ENCODE measurements around the gene TSPAN16.
"Not testable (repeated sequence)": the region's sequence is repeated elsewhere in the genome, so short reads cannot be mapped to it uniquely, and the experiment has no call there.

DNA sequence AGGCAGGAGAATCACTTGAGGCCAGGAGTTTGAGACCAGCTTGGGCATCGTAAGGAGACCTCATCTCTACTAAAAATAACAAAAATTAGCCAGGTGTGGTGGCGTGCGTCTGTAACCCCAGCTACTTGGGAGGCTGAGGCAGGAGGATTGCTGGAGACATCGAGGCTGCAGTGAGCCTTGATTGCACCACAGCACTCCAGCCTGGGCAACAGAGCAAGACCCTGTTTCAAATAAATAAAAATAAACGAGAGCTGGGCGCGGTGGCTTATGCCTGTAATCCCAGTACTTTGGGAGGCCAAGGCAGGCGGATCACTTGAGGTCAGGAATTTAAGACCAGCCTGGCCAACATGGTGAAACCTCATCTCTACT, 44.1 kb downstream of the TSPAN16 start:
- TF ChIP-seq EP300 (IDR thresholded peaks at IDR 0.05; ENCODE audit: low read depth); POLR2A (IDR thresholded peaks at IDR 0.05); POLR2AphosphoS5 (IDR thresholded peaks at IDR 0.05): not testable (repeated sequence)
- TF ChIP-seq, protein P1, sequence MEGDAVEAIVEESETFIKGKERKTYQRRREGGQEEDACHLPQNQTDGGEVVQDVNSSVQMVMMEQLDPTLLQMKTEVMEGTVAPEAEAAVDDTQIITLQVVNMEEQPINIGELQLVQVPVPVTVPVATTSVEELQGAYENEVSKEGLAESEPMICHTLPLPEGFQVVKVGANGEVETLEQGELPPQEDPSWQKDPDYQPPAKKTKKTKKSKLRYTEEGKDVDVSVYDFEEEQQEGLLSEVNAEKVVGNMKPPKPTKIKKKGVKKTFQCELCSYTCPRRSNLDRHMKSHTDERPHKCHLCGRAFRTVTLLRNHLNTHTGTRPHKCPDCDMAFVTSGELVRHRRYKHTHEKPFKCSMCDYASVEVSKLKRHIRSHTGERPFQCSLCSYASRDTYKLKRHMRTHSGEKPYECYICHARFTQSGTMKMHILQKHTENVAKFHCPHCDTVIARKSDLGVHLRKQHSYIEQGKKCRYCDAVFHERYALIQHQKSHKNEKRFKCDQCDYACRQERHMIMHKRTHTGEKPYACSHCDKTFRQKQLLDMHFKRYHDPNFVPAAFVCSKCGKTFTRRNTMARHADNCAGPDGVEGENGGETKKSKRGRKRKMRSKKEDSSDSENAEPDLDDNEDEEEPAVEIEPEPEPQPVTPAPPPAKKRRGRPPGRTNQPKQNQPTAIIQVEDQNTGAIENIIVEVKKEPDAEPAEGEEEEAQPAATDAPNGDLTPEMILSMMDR (IDR thresholded peaks at IDR 0.05) = not testable (repeated sequence)
